Central memory CD4-positive, alpha-beta T cell (primary cell): ENCODE results near the gene GTF2F1.
"Not testable (repeated sequence)": the region's sequence is repeated elsewhere in the genome, so short reads cannot be mapped to it uniquely, and the experiment has no call there.

ENCODE experiments used
- DNase-seq: peaks from one replicate; pipeline ENCODE4 v3.0.0; 2022

Gene GTF2F1

GRCh38 chr19:6381030-6381750 lies 11.8 kb downstream of the GTF2F1 start:
- DNase-seq: no peak

GRCh38 chr19:6379744-6380143 lies 13.2 kb downstream of the GTF2F1 start:
- DNase-seq: no peak

GRCh38 chr19:6378486-6378885 lies 14.5 kb downstream of the GTF2F1 start:
- no peak for DNase-seq

GRCh38 chr19:6378041-6378440 lies 14.9 kb downstream of the GTF2F1 start:
- no peak for DNase-seq

GRCh38 chr19:6376512-6377190 lies 16.3 kb downstream of the GTF2F1 start:
- DNase-seq: no peak

GRCh38 chr19:6375411-6376010 lies 17.5 kb downstream of the GTF2F1 start, which contains the start of gene PSPN:
Gene PSPN (minus strand): TSS chr19:6375933. CDS start chr19:6375849, 84 bp downstream.
- no peak for DNase-seq

- DNase-seq: no peak
Measured at GRCh38 chr19:6374711-6375410, 18.1 kb downstream of the GTF2F1 start.

- no peak for DNase-seq
Measured at GRCh38 chr19:6374161-6374709, 18.7 kb downstream of the GTF2F1 start.

- no peak for DNase-seq
Measured at GRCh38 chr19:6373813-6374108, 19.2 kb downstream of the GTF2F1 start.

GRCh38 chr19:6373096-6373812 lies 19.7 kb downstream of the GTF2F1 start:
- peak; percentile 95 for DNase-seq

- DNase-seq: peak; percentile 98
Measured at GRCh38 chr19:6372594-6373095, 20.3 kb downstream of the GTF2F1 start, which contains the start of gene ALKBH7. Gene ALKBH7 (plus strand): TSS chr19:6372794. CDS start chr19:6372821, 27 bp downstream.

- no peak for DNase-seq
Measured at GRCh38 chr19:6364353-6364752, 28.6 kb downstream of the GTF2F1 start.

- DNase-seq: peak; percentile 70
Measured at GRCh38 chr19:6362351-6362801, 30.6 kb downstream of the GTF2F1 start.

GRCh38 chr19:6362027-6362350 lies 31.0 kb downstream of the GTF2F1 start:
- no peak for DNase-seq

- not testable (repeated sequence) for DNase-seq
Measured at GRCh38 chr19:6360857-6361216, 32.1 kb downstream of the GTF2F1 start.

GRCh38 chr19:6360445-6360844 lies 32.5 kb downstream of the GTF2F1 start:
- DNase-seq: not testable (repeated sequence)

GRCh38 chr19:6359568-6360341 lies 33.2 kb downstream of the GTF2F1 start:
- no peak for DNase-seq

- no peak for DNase-seq
Measured at GRCh38 chr19:6358003-6358402, 35.0 kb downstream of the GTF2F1 start.

- DNase-seq: no peak
Measured at GRCh38 chr19:6357174-6357573, 35.8 kb downstream of the GTF2F1 start.

GRCh38 chr19:6355321-6356040 lies 37.5 kb downstream of the GTF2F1 start:
- not testable (repeated sequence) for DNase-seq
